ENCODE data around the gene KIZ. TPM values are rescaled to one million over a fixed set of nuclear protein-coding genes. Genes with fewer than 3 reads are reported as not detected.

KIZ gene
- total and polyA plus RNA-seq, 2 donors from 2014 or later: 17.3 to 21.8 TPM

GRCh38 chr20:21172626-21173025 lies 46.7 kb downstream of the KIZ start:
- DNase-seq: no peak
- no peak overlapping the region for H3K9ac ChIP-seq (ENCODE audit: low read length in 3 of 3)
- H3K4me3 ChIP-seq (ENCODE audit: low read length in 3 of 3): no peak overlapping the region
- intact Hi-C loops (cut with DNase I): no loop called here
- H3K9me3 ChIP-seq (ENCODE audit: control insufficient read depth in 2 of 3, insufficient read depth in 1 of 3, low read length in 3 of 3): peaks cover 0 to 2% (median 0%) of the 10 kb centered on the region in 3 donors
- no peak for FAIRE-seq
- H3K27me3 ChIP-seq (ENCODE audit: control insufficient read depth, insufficient read depth, low read length): no peaks in the 10 kb centered on the region
- no peaks in the 10 kb centered on the region for H3K4me1 ChIP-seq (ENCODE audit: control insufficient read depth in 2 of 3, insufficient read depth in 2 of 3, low read depth in 1 of 3, low read length in 3 of 3)
- no peak for TF ChIP-seq CTCF (IDR thresholded peaks at IDR 0.05; ENCODE audit: borderline replicate concordance, extremely low read depth, insufficient read depth)
- no peak overlapping the region for H3K27ac ChIP-seq (ENCODE audit: low read depth in 2 of 2, low read length in 2 of 2)
- H3K36me3 ChIP-seq (ENCODE audit: control insufficient read depth in 2 of 3, insufficient read depth in 3 of 3, low read length in 3 of 3): no peaks in the 10 kb centered on the region

GRCh38 chr20:21173485-21173884 lies 47.6 kb downstream of the KIZ start:
- no peaks in the 10 kb centered on the region for H3K4me1 ChIP-seq (ENCODE audit: control insufficient read depth in 2 of 3, insufficient read depth in 2 of 3, low read depth in 1 of 3, low read length in 3 of 3)
- FAIRE-seq (no peak), DNase-seq (peak in 2 of 5 donors; percentile 28 to 48)
- no peaks in the 10 kb centered on the region for H3K27me3 ChIP-seq (ENCODE audit: control insufficient read depth, insufficient read depth, low read length)
- no peaks in the 10 kb centered on the region for H3K36me3 ChIP-seq (ENCODE audit: control insufficient read depth in 2 of 3, insufficient read depth in 3 of 3, low read length in 3 of 3)
- no peak overlapping the region for H3K27ac ChIP-seq (ENCODE audit: low read depth in 2 of 2, low read length in 2 of 2)
- H3K4me3 ChIP-seq (ENCODE audit: low read length in 3 of 3): no peak overlapping the region
- peaks cover 0 to 4% (median 0%) of the 10 kb centered on the region in 3 donors for H3K9me3 ChIP-seq (ENCODE audit: control insufficient read depth in 2 of 3, insufficient read depth in 1 of 3, low read length in 3 of 3)
- H3K9ac ChIP-seq (ENCODE audit: low read length in 3 of 3): no peak overlapping the region
- intact Hi-C loops (cut with DNase I): no loop called here
- TF ChIP-seq CTCF (IDR thresholded peaks at IDR 0.05; ENCODE audit: borderline replicate concordance, extremely low read depth, insufficient read depth): no peak

GRCh38 chr20:21174516-21175239 lies 48.8 kb downstream of the KIZ start:
- FAIRE-seq (no peak), DNase-seq (peak in 1 of 5 donors; percentile 26)
- no peak overlapping the region for H3K27ac ChIP-seq (ENCODE audit: low read depth in 2 of 2, low read length in 2 of 2)
- intact Hi-C loops (cut with DNase I): no loop called here
- no peak overlapping the region for H3K4me3 ChIP-seq (ENCODE audit: low read length in 3 of 3)
- TF ChIP-seq CTCF (IDR thresholded peaks at IDR 0.05; ENCODE audit: borderline replicate concordance, extremely low read depth, insufficient read depth): no peak
- no peaks in the 10 kb centered on the region for H3K36me3 ChIP-seq (ENCODE audit: control insufficient read depth in 2 of 3, insufficient read depth in 3 of 3, low read length in 3 of 3)
- H3K27me3 ChIP-seq (ENCODE audit: control insufficient read depth, insufficient read depth, low read length): no peaks in the 10 kb centered on the region
- H3K9me3 ChIP-seq (ENCODE audit: control insufficient read depth in 2 of 3, insufficient read depth in 1 of 3, low read length in 3 of 3): peaks cover 0 to 4% (median 0%) of the 10 kb centered on the region in 3 donors
- no peak overlapping the region for H3K9ac ChIP-seq (ENCODE audit: low read length in 3 of 3)
- no peaks in the 10 kb centered on the region for H3K4me1 ChIP-seq (ENCODE audit: control insufficient read depth in 2 of 3, insufficient read depth in 2 of 3, low read depth in 1 of 3, low read length in 3 of 3)
